Stimulated activated CD4-positive, alpha-beta T cell treated with anti-CD3 and anti-CD28 coated beads, TNF-alpha, amount 100 ng/mL, for 24 hours (primary cell): Measurements from ENCODE around the gene PRDM9.
"Not testable (repeated sequence)": the region's sequence is repeated elsewhere in the genome, so short reads cannot be mapped to it uniquely, and the experiment has no call there.

ENCODE experiments used
- DNase-seq, 3 experiments: peaks; one replicate each; pipeline ENCODE4 v3.0.0-alpha.2; 2020; ENCODE audit warnings: low read depth in 3 of 3

The PRDM9 gene

GRCh38 chr5:23507278-23507685 is at the start of gene PRDM9:
TSS of gene PRDM9 (plus strand) at chr5:23507609. CDS start at chr5:23509034, 1,425 bp downstream.
- DNase-seq = peak in 1 of 3 experiments; percentile 5

- DNase-seq = no peak
These were observed 49.6 kb upstream of the PRDM9 start for GRCh38 chr5:23457780-23458179.

- no peak for DNase-seq
These were observed 48.2 kb upstream of the PRDM9 start for GRCh38 chr5:23459214-23459613.

GRCh38 chr5:23461576-23461975 is 45.8 kb upstream of the PRDM9 start:
- no peak for DNase-seq

GRCh38 chr5:23466401-23466912 is 41.0 kb upstream of the PRDM9 start:
- no peak for DNase-seq

- DNase-seq = no peak
These were observed 38.8 kb upstream of the PRDM9 start for GRCh38 chr5:23468658-23469057.

GRCh38 chr5:23473915-23474314 is 33.5 kb upstream of the PRDM9 start:
- DNase-seq = no peak

- no peak for DNase-seq
These were observed 33.1 kb upstream of the PRDM9 start for GRCh38 chr5:23474315-23474714.

GRCh38 chr5:23476580-23476979 is 30.8 kb upstream of the PRDM9 start:
- no peak for DNase-seq

- DNase-seq = no peak
These were observed 24.8 kb upstream of the PRDM9 start for GRCh38 chr5:23482642-23483041.

- DNase-seq = no peak
These were observed 24.3 kb upstream of the PRDM9 start for GRCh38 chr5:23483090-23483489.

- no peak for DNase-seq
These were observed 23.3 kb upstream of the PRDM9 start for GRCh38 chr5:23484096-23484495.

GRCh38 chr5:23486227-23486626 is 21.2 kb upstream of the PRDM9 start:
- not testable (repeated sequence) for DNase-seq

GRCh38 chr5:23490993-23491392 is 16.4 kb upstream of the PRDM9 start:
- DNase-seq = no peak

- DNase-seq = no peak
These were observed 12.9 kb upstream of the PRDM9 start for GRCh38 chr5:23494558-23494957.

GRCh38 chr5:23496576-23496975 is 10.8 kb upstream of the PRDM9 start:
- DNase-seq = no peak

- DNase-seq = no peak
These were observed 826 bp upstream of the PRDM9 start for GRCh38 chr5:23506329-23507236.

GRCh38 chr5:23510434-23510833 is 3.0 kb downstream of the PRDM9 start:
- not testable (repeated sequence) for DNase-seq

- DNase-seq = no peak
These were observed 15.1 kb downstream of the PRDM9 start for GRCh38 chr5:23522553-23522952.

GRCh38 chr5:23523031-23523430 is 15.6 kb downstream of the PRDM9 start:
- DNase-seq = no peak

- DNase-seq = no peak
These were observed 16.6 kb downstream of the PRDM9 start for GRCh38 chr5:23523998-23524397.

GRCh38 chr5:23525751-23526150 is 18.3 kb downstream of the PRDM9 start:
- DNase-seq = no peak

- DNase-seq = not testable (repeated sequence)
These were observed 19.2 kb downstream of the PRDM9 start for GRCh38 chr5:23526616-23527015.
